ENCODE data around the gene GRAMD4. TPM values are rescaled to one million over a fixed set of nuclear protein-coding genes. Genes with fewer than 3 reads are reported as not detected.
A peak's percentile ranks its signal among the peaks of the same experiment; 100 is the strongest.
"Not testable (repeated sequence)": the region's sequence is repeated elsewhere in the genome, so short reads cannot be mapped to it uniquely, and the experiment has no call there.

GRAMD4 gene
- total RNA-seq, 4 donors from 2014 or later = 16.7 to 106 (median 53.3) TPM

DNA sequence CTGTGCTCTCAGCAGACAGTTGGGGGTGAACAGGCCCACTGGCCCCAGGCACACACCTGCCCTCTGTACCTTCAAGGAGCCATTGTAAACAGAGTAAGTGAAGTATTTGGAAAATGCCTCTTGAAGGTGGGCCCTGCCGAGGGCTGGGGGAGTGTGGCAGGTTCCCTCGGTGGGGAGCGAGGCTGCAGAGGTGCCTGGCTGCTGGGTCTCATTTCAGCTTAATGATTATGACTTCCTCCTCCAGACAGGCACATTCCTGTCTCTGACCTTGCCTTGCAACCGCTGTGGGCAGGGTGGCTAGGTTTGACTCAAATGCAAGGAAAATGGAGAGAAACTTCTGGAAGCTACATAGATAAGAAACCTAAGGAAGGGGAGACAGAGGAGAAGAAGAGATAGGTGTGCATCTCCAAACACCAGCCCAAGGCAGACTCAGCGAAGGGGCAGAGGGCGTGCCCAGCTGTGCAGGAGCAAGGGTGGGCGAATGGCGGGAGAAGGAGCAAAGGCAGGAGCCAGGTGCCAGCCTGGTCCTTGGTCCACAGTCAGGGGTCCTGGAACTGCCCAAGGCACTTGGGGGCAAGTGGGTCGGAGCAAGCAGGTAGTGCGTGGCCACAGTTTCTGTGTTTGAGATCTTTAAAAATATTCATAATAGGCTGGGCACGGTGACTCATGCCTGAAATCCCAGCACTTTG is 14.0 kb downstream of the GRAMD4 start:
- H3K27me3 ChIP-seq = no peaks in the 10 kb centered on the region
- DNase-seq = no peak
- H3K27ac ChIP-seq = peak overlapping the region; percentile 45 to 95 (median 80)
- in situ Hi-C loops (cut with MboI; ENCODE audit: low sequenced_read_pairs in 4 of 4) (no loop called here), intact Hi-C loops (cut with DNase I; ENCODE audit: low total_unique reads) (no loop called here)
- no peak for ATAC-seq
- H3K9me3 ChIP-seq = no peaks in the 10 kb centered on the region
- no peak overlapping the region for H3K4me3 ChIP-seq
- H3K4me1 ChIP-seq = peaks cover 20 to 37% of the 10 kb centered on the region in 2 donors
- no peak for TF ChIP-seq POLR2A (IDR thresholded peaks at IDR 0.05)
- TF ChIP-seq, protein P1, sequence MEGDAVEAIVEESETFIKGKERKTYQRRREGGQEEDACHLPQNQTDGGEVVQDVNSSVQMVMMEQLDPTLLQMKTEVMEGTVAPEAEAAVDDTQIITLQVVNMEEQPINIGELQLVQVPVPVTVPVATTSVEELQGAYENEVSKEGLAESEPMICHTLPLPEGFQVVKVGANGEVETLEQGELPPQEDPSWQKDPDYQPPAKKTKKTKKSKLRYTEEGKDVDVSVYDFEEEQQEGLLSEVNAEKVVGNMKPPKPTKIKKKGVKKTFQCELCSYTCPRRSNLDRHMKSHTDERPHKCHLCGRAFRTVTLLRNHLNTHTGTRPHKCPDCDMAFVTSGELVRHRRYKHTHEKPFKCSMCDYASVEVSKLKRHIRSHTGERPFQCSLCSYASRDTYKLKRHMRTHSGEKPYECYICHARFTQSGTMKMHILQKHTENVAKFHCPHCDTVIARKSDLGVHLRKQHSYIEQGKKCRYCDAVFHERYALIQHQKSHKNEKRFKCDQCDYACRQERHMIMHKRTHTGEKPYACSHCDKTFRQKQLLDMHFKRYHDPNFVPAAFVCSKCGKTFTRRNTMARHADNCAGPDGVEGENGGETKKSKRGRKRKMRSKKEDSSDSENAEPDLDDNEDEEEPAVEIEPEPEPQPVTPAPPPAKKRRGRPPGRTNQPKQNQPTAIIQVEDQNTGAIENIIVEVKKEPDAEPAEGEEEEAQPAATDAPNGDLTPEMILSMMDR (IDR thresholded peaks at IDR 0.05 in 4 of 5, conservative IDR thresholded peaks at IDR 0.05 in 1 of 5) = no peak
- H3K36me3 ChIP-seq = no peaks in the 10 kb centered on the region

DNA sequence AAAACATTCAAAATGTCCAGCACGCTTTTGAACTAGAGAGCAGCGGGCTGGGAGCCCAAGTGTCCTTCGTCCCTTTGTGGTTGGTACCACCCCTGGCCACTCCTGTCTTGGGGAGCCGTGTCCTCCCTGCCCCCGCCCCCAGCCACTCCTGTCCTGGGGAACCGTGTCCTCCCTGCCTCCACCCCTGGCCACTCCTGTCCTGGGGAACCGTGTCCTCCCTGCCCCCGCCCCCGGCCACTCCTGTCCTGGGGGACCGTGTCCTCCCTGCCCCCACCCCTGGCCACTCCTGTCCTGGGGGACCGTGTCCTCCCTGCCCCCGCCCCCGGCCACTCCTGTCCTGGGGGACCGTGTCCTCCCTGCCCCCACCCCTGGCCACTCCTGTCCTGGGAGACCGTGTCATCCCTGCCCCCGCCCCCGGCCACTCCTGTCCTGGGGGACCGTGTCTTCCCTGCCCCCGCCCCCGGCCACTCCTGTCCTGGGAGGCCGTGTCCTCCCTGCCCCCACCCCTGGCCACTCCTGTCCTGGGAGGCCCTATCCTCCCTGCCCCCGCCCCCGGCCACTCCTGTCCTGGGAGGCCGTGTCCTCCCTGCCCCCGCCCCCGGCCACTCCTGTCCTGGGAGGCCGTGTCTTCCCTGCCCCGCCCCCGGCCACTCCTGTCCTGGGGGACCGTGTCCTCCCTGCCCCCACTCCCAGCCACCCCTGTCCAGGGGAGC is 14.9 kb downstream of the GRAMD4 start:
- H3K27me3 ChIP-seq; H3K36me3 ChIP-seq; intact Hi-C loops (cut with DNase I; ENCODE audit: low total_unique reads); H3K9me3 ChIP-seq; H3K4me3 ChIP-seq; in situ Hi-C loops (cut with MboI; ENCODE audit: low sequenced_read_pairs in 4 of 4): not testable (repeated sequence)
- DNase-seq (peak; percentile 73 to 77), ATAC-seq (peak in 1 of 2 donors; percentile 1)
- peaks cover 20 to 47% of the 10 kb centered on the region in 2 donors for H3K4me1 ChIP-seq
- H3K27ac ChIP-seq = peak overlapping the region; percentile 79 to 95 (median 90)

DNA sequence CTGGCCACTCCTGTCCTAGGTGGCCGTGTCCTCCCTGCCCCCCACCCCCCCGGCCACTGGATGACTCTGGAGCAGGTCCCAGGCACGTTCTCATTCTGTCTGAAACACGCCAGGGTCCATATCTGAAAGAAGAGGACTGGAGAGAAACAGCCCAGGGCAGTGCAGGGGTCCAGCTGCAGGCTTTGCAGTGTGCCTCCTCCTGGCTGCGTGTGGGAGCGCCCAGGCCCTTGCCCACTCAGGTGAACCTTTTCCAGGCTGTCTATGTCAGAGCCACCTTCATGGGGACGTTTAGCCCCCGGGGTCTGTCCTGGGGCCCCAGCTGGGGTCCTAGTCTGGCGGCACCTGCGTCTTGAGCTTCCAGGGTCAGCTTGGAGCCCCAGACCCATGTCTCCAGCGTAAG is 15.6 kb downstream of the GRAMD4 start:
- Histone ChIP-seq H3K4me3 (peak overlapping the region in 2 of 4 donors; percentile 27 to 31), H3K36me3 (no peaks in the 10 kb centered on the region), H3K27me3 (no peaks in the 10 kb centered on the region), H3K27ac (peak overlapping the region; percentile 79 to 95 (median 90)), H3K4me1 (peaks cover 20 to 51% of the 10 kb centered on the region in 2 donors), H3K9me3 (no peaks in the 10 kb centered on the region)
- intact Hi-C loops (cut with DNase I; ENCODE audit: low total_unique reads) (loop anchor here (2.0 kb wide), 1 partner anchor 57 kb away; no protein-coding TSS in a partner anchor), in situ Hi-C loops (cut with MboI; ENCODE audit: low sequenced_read_pairs in 4 of 4) (no loop called here)
- TF ChIP-seq, protein P1 (IDR thresholded peaks at IDR 0.05 in 4 of 5, conservative IDR thresholded peaks at IDR 0.05 in 1 of 5) = no peak
- no peak for TF ChIP-seq POLR2A (IDR thresholded peaks at IDR 0.05)
- DNase-seq (no peak), ATAC-seq (peak; percentile 37 to 40)

DNA sequence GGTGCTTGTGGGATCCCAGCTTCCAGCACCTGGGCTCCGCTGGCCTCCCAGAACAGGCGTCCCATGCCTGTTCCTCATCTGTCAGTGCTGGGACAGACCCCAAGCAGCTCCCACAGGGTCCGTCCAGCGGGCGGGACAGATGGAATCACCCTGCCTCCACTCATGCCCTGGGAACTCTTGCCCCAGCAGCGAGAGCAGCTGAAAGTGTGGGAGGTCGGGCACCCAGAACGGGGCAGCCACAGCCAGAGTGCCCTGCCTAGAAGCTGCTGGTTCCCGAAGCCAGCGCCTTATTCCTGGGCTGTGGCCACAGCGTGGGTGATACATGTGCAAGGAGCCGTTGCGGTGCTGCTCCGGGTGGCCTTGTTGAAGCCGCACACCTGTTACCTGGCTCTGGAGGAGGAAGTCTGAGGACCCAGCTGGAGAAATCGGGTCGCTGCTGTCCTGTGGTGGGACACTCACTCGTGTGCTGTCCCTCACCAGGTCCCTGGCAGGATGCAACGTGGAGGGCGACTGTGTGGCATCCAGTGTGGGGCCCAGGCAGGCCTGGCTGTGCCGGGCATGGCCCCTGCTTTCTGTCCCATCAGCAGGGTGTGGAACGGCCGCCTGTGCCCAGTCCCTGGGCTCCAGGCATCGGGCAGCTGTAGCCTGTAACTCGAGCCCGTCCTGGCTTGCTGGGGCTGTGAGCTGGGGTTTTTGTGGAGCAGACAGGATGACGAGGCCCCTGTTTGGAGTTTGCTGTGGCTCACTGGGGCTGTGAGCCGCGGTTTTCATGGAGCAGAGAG is 16.2 kb downstream of the GRAMD4 start:
- ATAC-seq (peak; percentile 55 to 82), DNase-seq (peak; percentile 75 to 84)
- no peaks in the 10 kb centered on the region for H3K27me3 ChIP-seq
- in situ Hi-C loops (cut with MboI; ENCODE audit: low sequenced_read_pairs in 4 of 4) (no loop called here), intact Hi-C loops (cut with DNase I; ENCODE audit: low total_unique reads) (loop anchor here (2.0 kb wide), 1 partner anchor 58 kb away; no protein-coding TSS in a partner anchor)
- no peak for TF ChIP-seq POLR2A (IDR thresholded peaks at IDR 0.05)
- TF ChIP-seq, protein P1 (IDR thresholded peaks at IDR 0.05 in 4 of 5, conservative IDR thresholded peaks at IDR 0.05 in 1 of 5) = no peak
- H3K4me1 ChIP-seq = peaks cover 24 to 56% of the 10 kb centered on the region in 2 donors
- H3K36me3 ChIP-seq = no peaks in the 10 kb centered on the region
- peak overlapping the region in 3 of 4 donors; percentile 1 to 31 (median 27) for H3K4me3 ChIP-seq
- H3K9me3 ChIP-seq = no peaks in the 10 kb centered on the region
- peak overlapping the region; percentile 79 to 95 (median 90) for H3K27ac ChIP-seq

Measured in gastrocnemius medialis (tissue), 4 donors.